A549 (cell line): ENCODE measurements around the gene RNF38.

Source experiments
- JUNB ChIP-seq: fragments of >200 bp; sonication (Bioruptor Twin); formaldehyde crosslinking; IDR thresholded peaks from 2 replicates; pipeline ENCODE4 v1.6.1; 2016
- POLR2A ChIP-seq: IDR thresholded peaks from 2 replicates; pipeline ENCODE4 v1.6.1; 2012; ENCODE audit warnings: mild to moderate bottlenecking, low read length
- SMC3 ChIP-seq: fragments of >200 bp; sonication (Bioruptor Twin); formaldehyde crosslinking; IDR thresholded peaks from 3 replicates; pipeline ENCODE4 v1.6.1; 2018; ENCODE audit warnings: inconsistent platforms
- TF ChIP-seq, protein P1 (sequence below): fragments of >200 bp; sonication (Bioruptor Twin); formaldehyde crosslinking; IDR thresholded peaks from 3 replicates; pipeline ENCODE4 v1.5.1; 2016

DNA sequence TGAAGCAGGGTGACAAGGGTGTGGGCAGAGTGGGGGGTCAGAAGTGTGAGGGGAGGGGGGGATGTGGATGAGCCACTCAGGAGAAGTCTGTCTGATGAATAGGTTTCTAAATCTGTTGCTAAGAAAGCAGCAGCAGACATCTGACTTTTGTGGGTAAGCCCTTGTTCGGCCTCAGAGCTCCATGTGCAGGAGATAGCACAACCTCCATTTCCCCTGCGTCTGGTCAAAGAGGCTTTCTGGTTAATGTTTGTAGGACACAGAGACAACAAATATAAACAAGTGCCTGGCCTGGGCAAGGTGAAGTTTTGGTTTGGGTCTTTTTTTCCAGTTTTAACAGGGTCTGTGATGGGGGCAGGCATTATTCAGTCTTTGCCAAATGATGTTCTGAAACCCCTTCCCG lies 84.8 kb downstream of the RNF38 start:
- TF ChIP-seq SMC3 (no peak), POLR2A (no peak), JUNB (no peak)
- TF ChIP-seq, protein P1, sequence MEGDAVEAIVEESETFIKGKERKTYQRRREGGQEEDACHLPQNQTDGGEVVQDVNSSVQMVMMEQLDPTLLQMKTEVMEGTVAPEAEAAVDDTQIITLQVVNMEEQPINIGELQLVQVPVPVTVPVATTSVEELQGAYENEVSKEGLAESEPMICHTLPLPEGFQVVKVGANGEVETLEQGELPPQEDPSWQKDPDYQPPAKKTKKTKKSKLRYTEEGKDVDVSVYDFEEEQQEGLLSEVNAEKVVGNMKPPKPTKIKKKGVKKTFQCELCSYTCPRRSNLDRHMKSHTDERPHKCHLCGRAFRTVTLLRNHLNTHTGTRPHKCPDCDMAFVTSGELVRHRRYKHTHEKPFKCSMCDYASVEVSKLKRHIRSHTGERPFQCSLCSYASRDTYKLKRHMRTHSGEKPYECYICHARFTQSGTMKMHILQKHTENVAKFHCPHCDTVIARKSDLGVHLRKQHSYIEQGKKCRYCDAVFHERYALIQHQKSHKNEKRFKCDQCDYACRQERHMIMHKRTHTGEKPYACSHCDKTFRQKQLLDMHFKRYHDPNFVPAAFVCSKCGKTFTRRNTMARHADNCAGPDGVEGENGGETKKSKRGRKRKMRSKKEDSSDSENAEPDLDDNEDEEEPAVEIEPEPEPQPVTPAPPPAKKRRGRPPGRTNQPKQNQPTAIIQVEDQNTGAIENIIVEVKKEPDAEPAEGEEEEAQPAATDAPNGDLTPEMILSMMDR = no peak
